HAP-1 (cell line): ENCODE results near the gene SLC6A6.

Experiments
- DNase-seq, 2 experiments: peaks; one replicate each; pipeline ENCODE4 v3.0.0-alpha.2; 2016 to 2020; ENCODE audit warnings: low spot score in 2 of 2
- H3K27me3 ChIP-seq: fragments of 250-450 bp; sonication (Bioruptor Pico); 2 replicates; pipeline ENCODE4 v1.5.1; 2020; ENCODE audit warnings: low read depth, mild to moderate bottlenecking, moderate library complexity
- H3K36me3 ChIP-seq: fragments of 250-450 bp; sonication (Bioruptor Pico); replicated peaks from 2 replicates; pipeline ENCODE4 v1.5.1; 2020; ENCODE audit warnings: mild to moderate bottlenecking
- H3K4me1 ChIP-seq: fragments of 250-450 bp; sonication (Bioruptor Pico); 2 replicates; pipeline ENCODE4 v1.5.1; 2020; ENCODE audit warnings: mild to moderate bottlenecking
- H3K4me3 ChIP-seq: fragments of 250-450 bp; sonication (Bioruptor Pico); 2 replicates; pipeline ENCODE4 v1.5.1; 2020; ENCODE audit warnings: mild to moderate bottlenecking, moderate library complexity
- H3K9me3 ChIP-seq: fragments of 250-450 bp; sonication (Bioruptor Pico); 2 replicates; pipeline ENCODE4 v1.5.1; 2020; ENCODE audit warnings: mild to moderate bottlenecking, moderate library complexity
- in situ Hi-C: fragments of 300-500 bp; cut with MboI; formaldehyde crosslinking; loops from 3 replicates; pipeline ENCODE4 v1.14.3; 2020; ENCODE audit warnings: low sequenced_read_pairs, inconsistent platforms, mixed read lengths

Gene SLC6A6

GRCh38 chr3:14446988-14447570 lies 44.7 kb downstream of the SLC6A6 start:
- in situ Hi-C loops = no loop called here
- no peaks in the 10 kb centered on the region for H3K4me1 ChIP-seq
- H3K4me3 ChIP-seq = no peak overlapping the region
- H3K36me3 ChIP-seq = peaks cover 43% of the 10 kb centered on the region
- H3K9me3 ChIP-seq = no peaks in the 10 kb centered on the region
- no peak for DNase-seq
- H3K27me3 ChIP-seq = no peaks in the 10 kb centered on the region

GRCh38 chr3:14448063-14448462 lies 45.7 kb downstream of the SLC6A6 start:
- peaks cover 47% of the 10 kb centered on the region for H3K36me3 ChIP-seq
- in situ Hi-C loops = no loop called here

GRCh38 chr3:14448756-14449727 lies 46.6 kb downstream of the SLC6A6 start:
- Histone ChIP-seq H3K36me3 (peaks cover 47% of the 10 kb centered on the region), H3K9me3 (no peaks in the 10 kb centered on the region), H3K4me3 (no peak overlapping the region), H3K4me1 (no peaks in the 10 kb centered on the region), H3K27me3 (no peaks in the 10 kb centered on the region)
- DNase-seq = no peak
- in situ Hi-C loops = no loop called here

More at GRCh38 chr3:14448063-14448462, 45.7 kb downstream of the SLC6A6 start:
- Histone ChIP-seq H3K4me1 (no peaks in the 10 kb centered on the region), H3K4me3 (no peak overlapping the region), H3K27me3 (no peaks in the 10 kb centered on the region), H3K9me3 (no peaks in the 10 kb centered on the region)
- DNase-seq = no peak

GRCh38 chr3:14450506-14450905 lies 48.1 kb downstream of the SLC6A6 start:
- Histone ChIP-seq H3K27me3 (no peaks in the 10 kb centered on the region), H3K36me3 (peaks cover 54% of the 10 kb centered on the region)
- in situ Hi-C loops = no loop called here

GRCh38 chr3:14450922-14451606 lies 48.7 kb downstream of the SLC6A6 start:
- in situ Hi-C loops = no loop called here
- Histone ChIP-seq H3K9me3 (no peaks in the 10 kb centered on the region), H3K4me1 (no peaks in the 10 kb centered on the region), H3K4me3 (no peak overlapping the region), H3K27me3 (no peaks in the 10 kb centered on the region), H3K36me3 (peaks cover 49% of the 10 kb centered on the region)
- no peak for DNase-seq

More at GRCh38 chr3:14450506-14450905, 48.1 kb downstream of the SLC6A6 start:
- Histone ChIP-seq H3K9me3 (no peaks in the 10 kb centered on the region), H3K4me1 (no peaks in the 10 kb centered on the region), H3K4me3 (no peak overlapping the region)
- DNase-seq = no peak

- no peaks in the 10 kb centered on the region for H3K27me3 ChIP-seq
- no peaks in the 10 kb centered on the region for H3K9me3 ChIP-seq
- H3K4me3 ChIP-seq = no peak overlapping the region
- no peaks in the 10 kb centered on the region for H3K4me1 ChIP-seq
- in situ Hi-C loops = no loop called here
- H3K36me3 ChIP-seq = peaks cover 39% of the 10 kb centered on the region
- DNase-seq = no peak
These were observed 49.7 kb downstream of the SLC6A6 start for GRCh38 chr3:14451844-14452739.

- no peaks in the 10 kb centered on the region for H3K4me1 ChIP-seq
- in situ Hi-C loops = no loop called here
- H3K36me3 ChIP-seq = peaks cover 30% of the 10 kb centered on the region
- no peak overlapping the region for H3K4me3 ChIP-seq
- H3K27me3 ChIP-seq = no peaks in the 10 kb centered on the region
- no peak for DNase-seq
- no peaks in the 10 kb centered on the region for H3K9me3 ChIP-seq
These were observed 50.6 kb downstream of the SLC6A6 start for GRCh38 chr3:14452740-14453710.

- Histone ChIP-seq H3K36me3 (peaks cover 23% of the 10 kb centered on the region), H3K9me3 (no peaks in the 10 kb centered on the region)
- in situ Hi-C loops = no loop called here
These were observed 51.7 kb downstream of the SLC6A6 start for GRCh38 chr3:14453876-14454638.

GRCh38 chr3:14454639-14455310 lies 52.4 kb downstream of the SLC6A6 start:
- Histone ChIP-seq H3K4me3 (no peak overlapping the region), H3K36me3 (peaks cover 23% of the 10 kb centered on the region), H3K4me1 (no peaks in the 10 kb centered on the region), H3K9me3 (no peaks in the 10 kb centered on the region), H3K27me3 (no peaks in the 10 kb centered on the region)
- in situ Hi-C loops = no loop called here
- DNase-seq = no peak

More at GRCh38 chr3:14453876-14454638, 51.7 kb downstream of the SLC6A6 start:
- no peak for DNase-seq
- no peak overlapping the region for H3K4me3 ChIP-seq
- no peaks in the 10 kb centered on the region for H3K4me1 ChIP-seq
- H3K27me3 ChIP-seq = no peaks in the 10 kb centered on the region

GRCh38 chr3:14455571-14456317 lies 53.3 kb downstream of the SLC6A6 start:
- Histone ChIP-seq H3K4me3 (no peak overlapping the region), H3K9me3 (no peaks in the 10 kb centered on the region), H3K36me3 (peaks cover 23% of the 10 kb centered on the region), H3K27me3 (no peaks in the 10 kb centered on the region), H3K4me1 (no peaks in the 10 kb centered on the region)
- in situ Hi-C loops = no loop called here
- no peak for DNase-seq

GRCh38 chr3:14456794-14457193 lies 54.4 kb downstream of the SLC6A6 start:
- peaks cover 20% of the 10 kb centered on the region for H3K36me3 ChIP-seq

More at GRCh38 chr3:14456794-14457193, 54.4 kb downstream of the SLC6A6 start:
- Histone ChIP-seq H3K4me3 (no peak overlapping the region), H3K27me3 (no peaks in the 10 kb centered on the region), H3K9me3 (no peaks in the 10 kb centered on the region), H3K4me1 (no peaks in the 10 kb centered on the region)
- in situ Hi-C loops = no loop called here
- DNase-seq = no peak
